Breast epithelium (tissue), 3 donors: ENCODE data around the gene CCDC112.

Source experiments
- CTCF ChIP-seq, 3 donors: fragments of 450-650 bp; IDR thresholded peaks; one replicate each; pipeline ENCODE4 v1.5.1; 2016 to 2017; ENCODE audit warnings: antibody characterized with exemption in 3 of 3, mild to moderate bottlenecking in 3 of 3, moderate library complexity in 3 of 3
- POLR2A ChIP-seq: fragments of 450-650 bp; IDR thresholded peaks from one replicate; pipeline ENCODE4 v1.6.1; 2016; ENCODE audit warnings: antibody characterized with exemption, mild to moderate bottlenecking, moderate library complexity
- POLR2AphosphoS5 ChIP-seq, 3 donors: sonication (generic); formaldehyde crosslinking; IDR thresholded peaks; one replicate each; pipeline ENCODE4 v1.6.1; 2017; ENCODE audit warnings: antibody characterized with exemption in 3 of 3

DNA sequence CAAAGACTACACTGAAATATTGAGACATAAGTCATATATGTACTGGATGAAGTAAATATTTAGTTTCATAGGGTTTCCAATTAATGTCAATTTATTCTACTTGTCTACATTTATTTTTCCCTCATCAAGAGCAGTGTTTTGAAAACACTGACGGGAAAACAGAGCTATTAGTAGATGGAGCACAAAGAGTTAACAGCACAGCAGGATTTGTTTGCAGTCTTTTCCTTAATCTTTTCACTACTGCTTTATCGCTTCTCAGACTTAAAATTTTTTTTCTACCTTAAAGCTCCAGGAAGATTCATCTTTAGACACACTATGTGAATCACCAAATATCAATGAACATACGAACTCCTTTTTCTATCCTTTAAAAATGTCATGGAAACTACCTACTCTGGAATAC is 59.4 kb downstream of the CCDC112 start:
- TF ChIP-seq POLR2AphosphoS5 (IDR thresholded peaks at IDR 0.05) (no peak), CTCF (IDR thresholded peaks at IDR 0.05) (no peak), POLR2A (no peak)
